GM23338 (cell line): ENCODE data around the gene PET117. TPM values are rescaled to one million over a fixed set of nuclear protein-coding genes. Genes with fewer than 3 reads are reported as not detected.
"Not testable (repeated sequence)": the region's sequence is repeated elsewhere in the genome, so short reads cannot be mapped to it uniquely, and the experiment has no call there.

Experiments used
- ATAC-seq: fragments of 200-7000 bp; cut with Tn5 transposase; 3 replicates; pipeline ENCODE4 v1.9.1; 2020
- DNase-seq: peaks from one replicate; pipeline ENCODE4 v3.0.0-alpha.2; 2015; ENCODE audit warnings: low spot score
- H2AFZ ChIP-seq: fragments of 200-600 bp; sonication (generic); 2 replicates; pipeline ENCODE4 v1.8.0; 2016; ENCODE audit warnings: antibody characterized with exemption, mild to moderate bottlenecking, moderate library complexity
- H3F3A ChIP-seq: fragments of 200-600 bp; sonication (generic); replicated peaks from 2 replicates; pipeline ENCODE4 v1.8.0; 2017; ENCODE audit warnings: antibody characterized with exemption, mixed run types, low read depth
- H3K27ac ChIP-seq: fragments of 200-600 bp; sonication (generic); 2 replicates; pipeline ENCODE4 v1.6.1; 2016; ENCODE audit warnings: low read depth
- H3K27me3 ChIP-seq: fragments of 200-600 bp; sonication (generic); 2 replicates; pipeline ENCODE4 v1.8.0; 2016; ENCODE audit warnings: mild to moderate bottlenecking, mixed run types, moderate library complexity; ENCODE audit not compliant: insufficient read depth
- H3K36me3 ChIP-seq: fragments of 200-600 bp; sonication (generic); 2 replicates; pipeline ENCODE4 v1.8.0; 2016; ENCODE audit warnings: mild to moderate bottlenecking; ENCODE audit not compliant: insufficient read depth
- H3K4me1 ChIP-seq: fragments of 200-600 bp; sonication (generic); 2 replicates; pipeline ENCODE4 v1.8.0; 2016; ENCODE audit warnings: mild to moderate bottlenecking, moderate library complexity; ENCODE audit not compliant: insufficient read depth
- H3K4me2 ChIP-seq: fragments of 200-600 bp; sonication (generic); 2 replicates; pipeline ENCODE4 v1.7.1; 2017; ENCODE audit warnings: mixed run types
- H3K4me3 ChIP-seq: fragments of 200-600 bp; sonication (generic); 2 replicates; pipeline ENCODE4 v1.6.1; 2016; ENCODE audit warnings: mixed run types
- H3K79me2 ChIP-seq: fragments of 200-600 bp; sonication (generic); replicated peaks from 2 replicates; pipeline ENCODE4 v1.8.0; 2017; ENCODE audit warnings: mild to moderate bottlenecking; ENCODE audit not compliant: insufficient read depth
- H3K9me2 ChIP-seq: fragments of 200-600 bp; sonication (generic); 2 replicates; pipeline ENCODE4 v1.8.0; 2017; ENCODE audit not compliant: insufficient read depth
- H4K20me1 ChIP-seq: fragments of 200-600 bp; sonication (generic); replicated peaks from 2 replicates; pipeline ENCODE4 v1.8.0; 2017; ENCODE audit warnings: mild to moderate bottlenecking; ENCODE audit not compliant: insufficient read depth
- H3K27ac Mint-ChIP-seq: 2 replicates; pipeline ENCODE4 v1.8.0; 2020; ENCODE audit warnings: inconsistent platforms, mild to moderate bottlenecking, moderate library complexity, mixed read lengths
- H3K27me3 Mint-ChIP-seq: 3 replicates; pipeline ENCODE4 v1.8.0; 2022; ENCODE audit warnings: low read depth, mild to moderate bottlenecking, moderate library complexity, mixed read lengths, inconsistent platforms; ENCODE audit not compliant: insufficient read depth, poor library complexity
- H3K36me3 Mint-ChIP-seq: 3 replicates; pipeline ENCODE4 v1.8.0; 2021; ENCODE audit warnings: low read depth, mild to moderate bottlenecking, inconsistent platforms, moderate library complexity, mixed read lengths
- H3K4me1 Mint-ChIP-seq: 3 replicates; pipeline ENCODE4 v1.8.0; 2020; ENCODE audit warnings: mild to moderate bottlenecking, inconsistent platforms, mixed read lengths
- H3K4me3 Mint-ChIP-seq: 3 replicates; pipeline ENCODE4 v1.8.0; 2021; ENCODE audit warnings: moderate library complexity, mild to moderate bottlenecking, inconsistent platforms, mixed read lengths
- H3K9me3 Mint-ChIP-seq: 3 replicates; pipeline ENCODE4 v1.8.0; 2020; ENCODE audit warnings: moderate library complexity, mild to moderate bottlenecking, inconsistent platforms, mixed read lengths
- CTCF ChIP-seq, 2 experiments: fragments of 200-600 bp in 1 of 2; sonication (generic) in 1 of 2; conservative IDR thresholded peaks; 2 replicates each; pipeline versions ENCODE4 v1.5.1 to v1.6.1; 2016 to 2017; ENCODE audit warnings: antibody characterized with exemption in 2 of 2, low read depth in 2 of 2, mild to moderate bottlenecking in 2 of 2, moderate library complexity in 1 of 2
- POLR2AphosphoS5 ChIP-seq: IDR thresholded peaks from 2 replicates; pipeline ENCODE4 v1.6.1; 2016; ENCODE audit warnings: antibody characterized with exemption, low read depth
- STAT1 ChIP-seq: IDR thresholded peaks from one replicate; pipeline ENCODE4 v1.6.1; 2016; ENCODE audit warnings: antibody characterized with exemption; ENCODE audit not compliant: unreplicated experiment
- ZNF114 ChIP-seq: fragments of 250-450 bp; sonication (Bioruptor Pico); IDR thresholded peaks from 2 replicates; pipeline ENCODE4 v1.5.0; 2020; ENCODE audit warnings: mild to moderate bottlenecking, moderate library complexity
- ZNF462 ChIP-seq: fragments of 250-450 bp; sonication (Bioruptor Pico); IDR thresholded peaks from 2 replicates; pipeline ENCODE4 v1.5.0; 2020; ENCODE audit warnings: mild to moderate bottlenecking, moderate library complexity
- polyA plus RNA-seq: library from polyadenylated mRNA; unstranded; fragments of >200 nt; fragmentation: Nextera tagmentation; extraction: Ambion mirVana; gene quantifications from 2 replicates; pipeline ENCODE4 v1.2.1, GENCODE V29; 2016
- total RNA-seq: library from RNA; depleted of rRNA; stranded (reverse); fragments of >200 nt; shearing (Covaris generic); gene quantifications from 2 replicates; pipeline ENCODE4 v1.2.3, GENCODE V29; 2014

PET117 gene
- total and polyA plus RNA-seq, 2 experiments from 2014 or later: 21.7 to 41.9 TPM

GRCh38 chr20:18108326-18108725, 29.3 kb upstream of the PET117 start (continued):
- no peak for TF ChIP-seq ZNF462 (CRISPR knock-in tag)
- no peak for TF ChIP-seq ZNF114 (CRISPR knock-in tag)
- TF ChIP-seq POLR2AphosphoS5: no peak
- TF ChIP-seq STAT1: no peak
- TF ChIP-seq CTCF (conservative IDR thresholded peaks at IDR 0.05; ENCODE audit: low read depth in 2 of 2): no peak

GRCh38 chr20:18128574-18128973, 9.1 kb upstream of the PET117 start:
- H3K4me3 Mint-ChIP-seq, H3K9me2 ChIP-seq, H2AFZ ChIP-seq, H3K36me3 Mint-ChIP-seq, H3K4me2 ChIP-seq, H3F3A ChIP-seq, H3K36me3 ChIP-seq, ATAC-seq, H3K4me3 ChIP-seq, H3K79me2 ChIP-seq, H3K27ac ChIP-seq, H3K4me1 ChIP-seq, H3K9me3 Mint-ChIP-seq, DNase-seq, H3K27me3 ChIP-seq, H3K27ac Mint-ChIP-seq, H3K4me1 Mint-ChIP-seq, H4K20me1 ChIP-seq, H3K27me3 Mint-ChIP-seq: not testable (repeated sequence)
